ENCODE data around the gene OR2A42.

DNA sequence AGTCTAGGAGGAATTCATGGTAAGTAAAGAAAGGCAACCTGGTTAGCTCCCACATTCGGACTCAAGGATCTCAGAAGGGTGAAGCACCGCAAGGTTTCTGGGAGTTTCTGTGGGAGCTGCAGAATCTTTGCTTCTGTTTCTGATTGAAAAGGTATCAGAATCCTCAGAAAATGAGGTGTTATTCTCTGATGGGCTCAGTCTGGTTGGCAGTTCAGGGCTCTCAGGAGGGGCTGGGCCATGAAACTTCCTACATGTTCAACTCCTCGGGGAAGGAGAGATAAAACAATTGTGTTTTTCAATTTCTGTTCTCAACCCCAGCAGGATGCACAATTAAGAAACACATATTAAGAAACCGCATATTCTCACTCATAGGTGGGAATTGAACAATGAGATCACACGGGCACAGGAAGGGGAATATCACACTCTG lies 16.1 kb upstream of the OR2A42 start:
- TF ChIP-seq GATA2 (IDR thresholded peaks at IDR 0.05; ENCODE audit: insufficient read depth, insufficient read length, low read depth, low read length) (no peak), POLR2AphosphoS5 (IDR thresholded peaks at IDR 0.05; ENCODE audit: insufficient read depth, low read depth, low read length) (no peak), POLR2A (IDR thresholded peaks at IDR 0.05; ENCODE audit: low read depth, low read length) (no peak), JUN (IDR thresholded peaks at IDR 0.05; ENCODE audit: borderline replicate concordance, insufficient read depth, insufficient read length, low read depth) (no peak), EZH2 (IDR thresholded peaks at IDR 0.05; ENCODE audit: borderline replicate concordance, low read depth, low read length, severe bottlenecking) (no peak), MYC (IDR thresholded peaks at IDR 0.05; ENCODE audit: low read depth, low read length) (no peak), FOS (IDR thresholded peaks at IDR 0.05; ENCODE audit: borderline replicate concordance, insufficient read depth, low read length) (no peak)
- TF ChIP-seq, protein P1, sequence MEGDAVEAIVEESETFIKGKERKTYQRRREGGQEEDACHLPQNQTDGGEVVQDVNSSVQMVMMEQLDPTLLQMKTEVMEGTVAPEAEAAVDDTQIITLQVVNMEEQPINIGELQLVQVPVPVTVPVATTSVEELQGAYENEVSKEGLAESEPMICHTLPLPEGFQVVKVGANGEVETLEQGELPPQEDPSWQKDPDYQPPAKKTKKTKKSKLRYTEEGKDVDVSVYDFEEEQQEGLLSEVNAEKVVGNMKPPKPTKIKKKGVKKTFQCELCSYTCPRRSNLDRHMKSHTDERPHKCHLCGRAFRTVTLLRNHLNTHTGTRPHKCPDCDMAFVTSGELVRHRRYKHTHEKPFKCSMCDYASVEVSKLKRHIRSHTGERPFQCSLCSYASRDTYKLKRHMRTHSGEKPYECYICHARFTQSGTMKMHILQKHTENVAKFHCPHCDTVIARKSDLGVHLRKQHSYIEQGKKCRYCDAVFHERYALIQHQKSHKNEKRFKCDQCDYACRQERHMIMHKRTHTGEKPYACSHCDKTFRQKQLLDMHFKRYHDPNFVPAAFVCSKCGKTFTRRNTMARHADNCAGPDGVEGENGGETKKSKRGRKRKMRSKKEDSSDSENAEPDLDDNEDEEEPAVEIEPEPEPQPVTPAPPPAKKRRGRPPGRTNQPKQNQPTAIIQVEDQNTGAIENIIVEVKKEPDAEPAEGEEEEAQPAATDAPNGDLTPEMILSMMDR (IDR thresholded peaks at IDR 0.05; ENCODE audit: extremely low read depth in 1 of 2, insufficient read depth in 1 of 2, low read depth in 1 of 2, low read length in 2 of 2), result no peak

Measured in endothelial cell of umbilical vein (primary cell).